CD4-positive, CD25-positive, alpha-beta regulatory T cell (primary cell): ENCODE data around the gene PTPN12. TPM values are rescaled to one million over a fixed set of nuclear protein-coding genes. Genes with fewer than 3 reads are reported as not detected.

ENCODE experiments used
- ATAC-seq, 2 donors: fragments of 150-1000 bp; cut with Tn5 transposase; one replicate each; pipeline ENCODE4 v1.10.0; 2021; ENCODE audit warnings: low read depth in 2 of 2, moderate number of reproducible peaks in 2 of 2, moderate library complexity in 1 of 2
- DNase-seq, 3 donors: peaks; one replicate each; pipeline versions ENCODE4 v3.0.0 to v3.0.0-alpha.2; 2012 to 2022; ENCODE audit warnings: mixed read lengths in 1 of 3
- H3K27ac ChIP-seq: one replicate; pipeline ENCODE4 v1.7.0; 2013; ENCODE audit warnings: mild to moderate bottlenecking, low read length; ENCODE audit not compliant: insufficient read depth, poor library complexity, severe bottlenecking
- H3K27me3 ChIP-seq: one replicate; pipeline ENCODE4 v1.7.0; 2013; ENCODE audit warnings: low read length; ENCODE audit not compliant: control insufficient read depth, insufficient read depth
- H3K36me3 ChIP-seq: one replicate; pipeline ENCODE4 v1.7.0; 2013; ENCODE audit warnings: mild to moderate bottlenecking, low read length, moderate library complexity; ENCODE audit not compliant: control insufficient read depth, insufficient read depth
- H3K4me1 ChIP-seq: 2 replicates; pipeline ENCODE4 v1.7.0; 2013; ENCODE audit warnings: mild to moderate bottlenecking, low read length; ENCODE audit not compliant: insufficient read depth, control insufficient read depth, poor library complexity, severe bottlenecking
- H3K4me3 ChIP-seq: one replicate; pipeline ENCODE4 v1.7.0; 2013; ENCODE audit warnings: low read depth, mild to moderate bottlenecking, low read length, moderate library complexity
- H3K9me3 ChIP-seq, 2 experiments: 1 replicate in 1 of 2; 2 replicates in 1 of 2; pipeline ENCODE4 v1.7.0; 2013; ENCODE audit warnings: low read length in 2 of 2, mild to moderate bottlenecking in 1 of 2, moderate library complexity in 1 of 2; ENCODE audit not compliant: control insufficient read depth in 2 of 2
- H3K27ac Mint-ChIP-seq, 3 donors: one replicate each; pipeline ENCODE4 v1.8.0; 2020 to 2022; ENCODE audit warnings: mild to moderate bottlenecking in 3 of 3, mixed read lengths in 3 of 3, moderate library complexity in 2 of 3
- H3K27me3 Mint-ChIP-seq: one replicate; pipeline ENCODE4 v1.8.0; 2022; ENCODE audit warnings: mild to moderate bottlenecking, mixed read lengths
- H3K36me3 Mint-ChIP-seq: one replicate; pipeline ENCODE4 v1.8.0; 2020; ENCODE audit warnings: mixed read lengths
- H3K4me1 Mint-ChIP-seq, 4 donors: one replicate each; pipeline ENCODE4 v1.8.0; 2020 to 2022; ENCODE audit warnings: mixed read lengths in 4 of 4, mild to moderate bottlenecking in 1 of 4
- H3K4me3 Mint-ChIP-seq, 4 donors: one replicate each; pipeline ENCODE4 v1.8.0; 2020 to 2022; ENCODE audit warnings: mild to moderate bottlenecking in 4 of 4, mixed read lengths in 4 of 4, moderate library complexity in 3 of 4
- H3K9me3 Mint-ChIP-seq, 7 donors: one replicate each; pipeline ENCODE4 v1.8.0; 2020 to 2022; ENCODE audit warnings: mixed read lengths in 7 of 7, mild to moderate bottlenecking in 3 of 7, moderate library complexity in 2 of 7
- polyA plus RNA-seq, 4 donors: library from polyadenylated mRNA; unstranded; fragments of 300-500 nt; fragmentation: Illumina TruSeq; gene quantifications; one replicate each; pipeline ENCODE4 v1.2.3, GENCODE V29; 2021
- total RNA-seq: library from RNA; stranded (reverse); gene quantifications from one replicate; pipeline ENCODE4 v1.2.3, GENCODE V29; 2022

The PTPN12 gene
- total and polyA plus RNA-seq, 5 donors from 2014 or later = 0.41 to 15.8 (median 0.57) TPM

GRCh38 chr7:77565917-77566316 is 28.8 kb downstream of the PTPN12 start:
- H3K9me3 Mint-ChIP-seq = no peaks in the 10 kb centered on the region
- no peak overlapping the region for H3K27ac ChIP-seq
- no peak for DNase-seq

GRCh38 chr7:77566421-77566820 is 29.3 kb downstream of the PTPN12 start:
- Mint-ChIP-seq H3K27me3 (no peaks in the 10 kb centered on the region), H3K4me1 (peaks cover 0 to 4% (median under 1%) of the 10 kb centered on the region in 4 donors), H3K4me3 (no peak overlapping the region), H3K9me3 (no peaks in the 10 kb centered on the region), H3K36me3 (no peaks in the 10 kb centered on the region), H3K27ac (no peak overlapping the region)
- DNase-seq (no peak), ATAC-seq (no peak)
- Histone ChIP-seq H3K27ac (no peak overlapping the region), H3K9me3 (no peaks in the 10 kb centered on the region), H3K4me1 (no peaks in the 10 kb centered on the region), H3K36me3 (no peaks in the 10 kb centered on the region), H3K4me3 (no peak overlapping the region), H3K27me3 (no peaks in the 10 kb centered on the region)

More at GRCh38 chr7:77565917-77566316, 28.8 kb downstream of the PTPN12 start:
- H3K27me3 ChIP-seq = no peaks in the 10 kb centered on the region
- peaks cover 0 to 4% (median under 1%) of the 10 kb centered on the region in 4 donors for H3K4me1 Mint-ChIP-seq
- ATAC-seq = no peak
- H3K36me3 ChIP-seq = no peaks in the 10 kb centered on the region
- H3K36me3 Mint-ChIP-seq = no peaks in the 10 kb centered on the region
- no peak overlapping the region for H3K4me3 Mint-ChIP-seq
- no peaks in the 10 kb centered on the region for H3K4me1 ChIP-seq
- H3K27me3 Mint-ChIP-seq = no peaks in the 10 kb centered on the region
- H3K27ac Mint-ChIP-seq = no peak overlapping the region
- H3K9me3 ChIP-seq = no peaks in the 10 kb centered on the region
- no peak overlapping the region for H3K4me3 ChIP-seq

- H3K9me3 Mint-ChIP-seq = no peaks in the 10 kb centered on the region
- Histone ChIP-seq H3K4me3 (no peak overlapping the region), H3K9me3 (no peaks in the 10 kb centered on the region), H3K27me3 (no peaks in the 10 kb centered on the region), H3K36me3 (peaks cover 3% of the 10 kb centered on the region), H3K4me1 (no peaks in the 10 kb centered on the region), H3K27ac (no peak overlapping the region)
- peaks cover 8% of the 10 kb centered on the region for H3K36me3 Mint-ChIP-seq
- H3K27me3 Mint-ChIP-seq = no peaks in the 10 kb centered on the region
- H3K4me3 Mint-ChIP-seq = no peak overlapping the region
- no peak overlapping the region for H3K27ac Mint-ChIP-seq
- ATAC-seq (no peak), DNase-seq (no peak)
- peaks cover 0 to 3% (median 0%) of the 10 kb centered on the region in 4 donors for H3K4me1 Mint-ChIP-seq
Measured at GRCh38 chr7:77569514-77570232, 32.6 kb downstream of the PTPN12 start.

GRCh38 chr7:77570330-77571011 is 33.4 kb downstream of the PTPN12 start:
- H3K4me1 Mint-ChIP-seq = peaks cover 0 to 3% (median 0%) of the 10 kb centered on the region in 4 donors
- H3K9me3 Mint-ChIP-seq = no peaks in the 10 kb centered on the region
- H3K4me3 Mint-ChIP-seq = no peak overlapping the region
- no peaks in the 10 kb centered on the region for H3K27me3 Mint-ChIP-seq
- Histone ChIP-seq H3K4me1 (no peaks in the 10 kb centered on the region), H3K9me3 (no peaks in the 10 kb centered on the region), H3K27me3 (no peaks in the 10 kb centered on the region), H3K27ac (no peak overlapping the region), H3K4me3 (no peak overlapping the region), H3K36me3 (peaks cover 3% of the 10 kb centered on the region)
- H3K27ac Mint-ChIP-seq = no peak overlapping the region
- peaks cover 11% of the 10 kb centered on the region for H3K36me3 Mint-ChIP-seq
- no peak for ATAC-seq
- DNase-seq = no peak

- DNase-seq (no peak), ATAC-seq (no peak)
- Mint-ChIP-seq H3K27me3 (no peaks in the 10 kb centered on the region), H3K4me1 (peaks cover 0 to 3% (median 0%) of the 10 kb centered on the region in 4 donors), H3K4me3 (no peak overlapping the region), H3K36me3 (peaks cover 11% of the 10 kb centered on the region), H3K9me3 (no peaks in the 10 kb centered on the region), H3K27ac (no peak overlapping the region)
- no peaks in the 10 kb centered on the region for H3K4me1 ChIP-seq
- H3K36me3 ChIP-seq = peaks cover 3% of the 10 kb centered on the region
- no peaks in the 10 kb centered on the region for H3K27me3 ChIP-seq
- H3K4me3 ChIP-seq = no peak overlapping the region
- H3K27ac ChIP-seq = no peak overlapping the region
- no peaks in the 10 kb centered on the region for H3K9me3 ChIP-seq
Measured at GRCh38 chr7:77571801-77572200, 34.7 kb downstream of the PTPN12 start.

- Mint-ChIP-seq H3K4me1 (peaks cover 0 to 3% (median 0%) of the 10 kb centered on the region in 4 donors), H3K9me3 (no peaks in the 10 kb centered on the region), H3K36me3 (peaks cover 11% of the 10 kb centered on the region), H3K27me3 (no peaks in the 10 kb centered on the region), H3K27ac (no peak overlapping the region), H3K4me3 (no peak overlapping the region)
- no peaks in the 10 kb centered on the region for H3K4me1 ChIP-seq
- H3K4me3 ChIP-seq = no peak overlapping the region
- ATAC-seq (no peak), DNase-seq (no peak)
- no peaks in the 10 kb centered on the region for H3K9me3 ChIP-seq
- H3K36me3 ChIP-seq = peaks cover 3% of the 10 kb centered on the region
- no peaks in the 10 kb centered on the region for H3K27me3 ChIP-seq
- H3K27ac ChIP-seq = no peak overlapping the region
Measured at GRCh38 chr7:77575187-77575586, 38.1 kb downstream of the PTPN12 start.

- H3K9me3 Mint-ChIP-seq = no peaks in the 10 kb centered on the region
- DNase-seq (no peak), ATAC-seq (no peak)
- H3K4me1 Mint-ChIP-seq = peaks cover 0 to 3% (median 0%) of the 10 kb centered on the region in 4 donors
- H3K36me3 ChIP-seq = peaks cover 3% of the 10 kb centered on the region
- no peaks in the 10 kb centered on the region for H3K27me3 ChIP-seq
- no peaks in the 10 kb centered on the region for H3K4me1 ChIP-seq
- H3K27me3 Mint-ChIP-seq = no peaks in the 10 kb centered on the region
- H3K9me3 ChIP-seq = no peaks in the 10 kb centered on the region
- H3K27ac ChIP-seq = no peak overlapping the region
- no peak overlapping the region for H3K27ac Mint-ChIP-seq
- H3K4me3 ChIP-seq = no peak overlapping the region
- H3K36me3 Mint-ChIP-seq = peaks cover 11% of the 10 kb centered on the region
- no peak overlapping the region for H3K4me3 Mint-ChIP-seq
Measured at GRCh38 chr7:77576856-77577255, 39.8 kb downstream of the PTPN12 start.
